Measurements from ENCODE around the gene DRAM2.

DRAM2 gene

DNA sequence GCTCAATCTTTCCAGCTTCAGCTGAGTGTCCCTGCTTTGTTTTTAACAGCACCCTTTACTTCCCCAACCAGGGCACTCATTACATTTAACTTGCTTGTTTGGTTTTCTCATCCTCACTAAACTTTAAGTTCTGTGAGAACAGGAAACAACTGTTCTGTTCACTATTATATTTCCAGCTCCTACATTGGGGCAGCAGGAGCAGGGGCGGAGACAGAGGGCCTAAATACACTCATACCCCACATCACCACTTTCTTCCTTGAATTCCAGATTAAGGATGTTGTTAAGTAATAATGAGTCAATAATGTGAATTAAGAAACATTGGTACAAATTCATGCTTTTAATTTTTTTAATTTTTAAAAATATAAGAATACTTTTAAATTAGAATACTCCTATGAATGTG lies 6.0 kb downstream of the DRAM2 start:
- no peak overlapping the region for H3K27ac ChIP-seq (replicated peaks; ENCODE audit: low read length)
- H3K18ac ChIP-seq (ENCODE audit: low read length): no peak overlapping the region
- H3K36me3 ChIP-seq (replicated peaks in 1 of 2; ENCODE audit: control insufficient read depth in 2 of 2, insufficient read depth in 2 of 2, low read length in 2 of 2): peaks cover 4 to 65% of the 10 kb centered on the region in 2 donors
- H2BK12ac ChIP-seq (ENCODE audit: low read length): no peak overlapping the region
- H3K79me1 ChIP-seq (ENCODE audit: low read depth, low read length): no peaks in the 10 kb centered on the region
- no peak for DNase-seq (ENCODE audit: low spot score)
- H2AK5ac ChIP-seq (ENCODE audit: low read depth, low read length): no peak overlapping the region
- H3K14ac ChIP-seq (ENCODE audit: low read length): no peak overlapping the region
- no peaks in the 10 kb centered on the region for H3K9me3 ChIP-seq (replicated peaks in 1 of 2; ENCODE audit: control insufficient read depth in 2 of 2, insufficient read depth in 1 of 2, low read depth in 1 of 2, low read length in 2 of 2)
- peaks cover 0 to 3% of the 10 kb centered on the region in 2 donors for H3K4me1 ChIP-seq (ENCODE audit: control insufficient read depth in 2 of 2, insufficient read depth in 1 of 2, low read depth in 1 of 2, low read length in 2 of 2)
- H3K4me2 ChIP-seq (ENCODE audit: insufficient read depth, low read length, poor library complexity, severe bottlenecking): no peak overlapping the region
- H3K9ac ChIP-seq (ENCODE audit: low read depth, low read length, poor library complexity): no peak overlapping the region
- no peak overlapping the region for H3K23ac ChIP-seq (ENCODE audit: low read depth, low read length, poor library complexity)
- H2BK120ac ChIP-seq (ENCODE audit: low read depth, low read length): no peak overlapping the region
- no peak overlapping the region for H2BK15ac ChIP-seq (ENCODE audit: low read length)
- no peak overlapping the region for H3K4ac ChIP-seq (ENCODE audit: low read length)
- no peak overlapping the region for H2AFZ ChIP-seq (ENCODE audit: low read length)
- WGBS, 2 donors (ENCODE audit: extremely low coverage in 2 of 2, insufficient read length in 2 of 2, insufficient replicate concordance in 1 of 2): no CpG with 5 or more reads among the region's 1 CpG
- no peak overlapping the region for H4K91ac ChIP-seq (ENCODE audit: low read depth, low read length, poor library complexity)
- no peak overlapping the region for H3K4me3 ChIP-seq (ENCODE audit: low read length in 2 of 2)
- no peaks in the 10 kb centered on the region for H3K27me3 ChIP-seq (ENCODE audit: control insufficient read depth in 3 of 3, insufficient read depth in 3 of 3, low read depth in 1 of 3, low read length in 3 of 3)
- no peak overlapping the region for H4K8ac ChIP-seq (ENCODE audit: low read depth, low read length)
- no peak overlapping the region for H2BK5ac ChIP-seq (ENCODE audit: low read length)

DNA sequence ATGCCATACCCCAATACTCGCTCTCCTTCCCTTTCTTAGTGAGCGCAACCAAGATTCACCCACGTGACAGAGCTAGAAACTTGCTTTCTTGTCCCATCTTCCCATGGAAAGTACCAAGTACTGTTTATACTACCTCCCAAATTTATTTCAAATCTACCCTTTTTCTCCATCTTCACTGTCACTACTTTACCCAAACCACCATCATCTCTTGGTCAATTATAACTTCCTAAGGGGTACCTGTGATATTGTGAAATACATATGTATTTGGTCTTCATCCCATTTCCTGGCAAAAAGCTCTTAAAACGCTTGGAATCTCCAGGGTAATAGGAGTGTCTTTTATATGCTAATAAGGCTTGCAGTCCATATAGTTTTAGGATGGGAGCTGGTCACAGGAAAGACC lies 8.2 kb downstream of the DRAM2 start:
- H3K4me3 ChIP-seq (ENCODE audit: low read length in 2 of 2): no peak overlapping the region
- no peak overlapping the region for H2BK15ac ChIP-seq (ENCODE audit: low read length)
- H3K14ac ChIP-seq (ENCODE audit: low read length): no peak overlapping the region
- H3K79me1 ChIP-seq (ENCODE audit: low read depth, low read length): no peaks in the 10 kb centered on the region
- peaks cover 6 to 74% of the 10 kb centered on the region in 2 donors for H3K36me3 ChIP-seq (replicated peaks in 1 of 2; ENCODE audit: control insufficient read depth in 2 of 2, insufficient read depth in 2 of 2, low read length in 2 of 2)
- no peak for DNase-seq (ENCODE audit: low spot score)
- no peak overlapping the region for H3K4me2 ChIP-seq (ENCODE audit: insufficient read depth, low read length, poor library complexity, severe bottlenecking)
- no peak overlapping the region for H3K23ac ChIP-seq (ENCODE audit: low read depth, low read length, poor library complexity)
- no peak overlapping the region for H2BK5ac ChIP-seq (ENCODE audit: low read length)
- H2AK5ac ChIP-seq (ENCODE audit: low read depth, low read length): no peak overlapping the region
- no peak overlapping the region for H2AFZ ChIP-seq (ENCODE audit: low read length)
- H3K27ac ChIP-seq (replicated peaks; ENCODE audit: low read length): no peak overlapping the region
- no peaks in the 10 kb centered on the region for H3K9me3 ChIP-seq (replicated peaks in 1 of 2; ENCODE audit: control insufficient read depth in 2 of 2, insufficient read depth in 1 of 2, low read depth in 1 of 2, low read length in 2 of 2)
- WGBS, 2 donors (ENCODE audit: extremely low coverage in 2 of 2, insufficient read length in 2 of 2, insufficient replicate concordance in 1 of 2): no CpG with 5 or more reads among the region's 4 CpGs
- no peak overlapping the region for H3K18ac ChIP-seq (ENCODE audit: low read length)
- H2BK120ac ChIP-seq (ENCODE audit: low read depth, low read length): no peak overlapping the region
- H4K91ac ChIP-seq (ENCODE audit: low read depth, low read length, poor library complexity): no peak overlapping the region
- no peak overlapping the region for H3K9ac ChIP-seq (ENCODE audit: low read depth, low read length, poor library complexity)
- H3K27me3 ChIP-seq (ENCODE audit: control insufficient read depth in 3 of 3, insufficient read depth in 3 of 3, low read depth in 1 of 3, low read length in 3 of 3): no peaks in the 10 kb centered on the region
- H3K4ac ChIP-seq (ENCODE audit: low read length): no peak overlapping the region
- no peak overlapping the region for H2BK12ac ChIP-seq (ENCODE audit: low read length)
- no peaks in the 10 kb centered on the region for H3K4me1 ChIP-seq (ENCODE audit: control insufficient read depth in 2 of 2, insufficient read depth in 1 of 2, low read depth in 1 of 2, low read length in 2 of 2)
- no peak overlapping the region for H4K8ac ChIP-seq (ENCODE audit: low read depth, low read length)

DNA sequence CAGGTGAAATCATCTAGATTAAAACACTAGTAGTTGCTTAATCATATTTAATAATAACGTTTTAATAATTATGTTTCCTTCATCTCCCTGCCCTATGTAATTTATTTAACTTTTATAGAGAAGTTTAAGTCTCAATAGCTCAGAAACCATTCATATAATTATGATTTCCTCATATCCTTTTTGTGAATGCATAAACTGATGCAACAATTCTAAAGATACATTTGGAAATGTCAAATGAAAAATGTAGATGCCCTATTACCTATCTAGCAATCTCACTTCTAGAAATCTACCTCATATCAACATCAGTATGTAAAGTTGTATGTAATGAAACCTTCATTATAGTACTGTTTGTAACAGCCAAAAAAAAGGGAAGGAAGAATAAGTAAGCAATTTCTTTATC lies 10.5 kb downstream of the DRAM2 start:
- no peaks in the 10 kb centered on the region for H3K9me3 ChIP-seq (replicated peaks in 1 of 2; ENCODE audit: control insufficient read depth in 2 of 2, insufficient read depth in 1 of 2, low read depth in 1 of 2, low read length in 2 of 2)
- H2AFZ ChIP-seq (ENCODE audit: low read length): no peak overlapping the region
- no peak overlapping the region for H2AK5ac ChIP-seq (ENCODE audit: low read depth, low read length)
- no peak overlapping the region for H2BK12ac ChIP-seq (ENCODE audit: low read length)
- no peak overlapping the region for H2BK120ac ChIP-seq (ENCODE audit: low read depth, low read length)
- H3K23ac ChIP-seq (ENCODE audit: low read depth, low read length, poor library complexity): no peak overlapping the region
- no peak overlapping the region for H4K8ac ChIP-seq (ENCODE audit: low read depth, low read length)
- H3K18ac ChIP-seq (ENCODE audit: low read length): no peak overlapping the region
- no CpG with 5 or more reads among the region's 1 CpG for WGBS, 2 donors (ENCODE audit: extremely low coverage in 2 of 2, insufficient read length in 2 of 2, insufficient replicate concordance in 1 of 2)
- H3K9ac ChIP-seq (ENCODE audit: low read depth, low read length, poor library complexity): no peak overlapping the region
- H4K91ac ChIP-seq (ENCODE audit: low read depth, low read length, poor library complexity): no peak overlapping the region
- no peak overlapping the region for H3K4ac ChIP-seq (ENCODE audit: low read length)
- no peak overlapping the region for H2BK15ac ChIP-seq (ENCODE audit: low read length)
- H3K79me1 ChIP-seq (ENCODE audit: low read depth, low read length): no peaks in the 10 kb centered on the region
- no peak overlapping the region for H3K4me3 ChIP-seq (ENCODE audit: low read length in 2 of 2)
- H3K14ac ChIP-seq (ENCODE audit: low read length): no peak overlapping the region
- H3K4me1 ChIP-seq (ENCODE audit: control insufficient read depth in 2 of 2, insufficient read depth in 1 of 2, low read depth in 1 of 2, low read length in 2 of 2): no peaks in the 10 kb centered on the region
- H3K27me3 ChIP-seq (ENCODE audit: control insufficient read depth in 3 of 3, insufficient read depth in 3 of 3, low read depth in 1 of 3, low read length in 3 of 3): no peaks in the 10 kb centered on the region
- peaks cover 8 to 79% of the 10 kb centered on the region in 2 donors for H3K36me3 ChIP-seq (replicated peaks in 1 of 2; ENCODE audit: control insufficient read depth in 2 of 2, insufficient read depth in 2 of 2, low read length in 2 of 2)
- no peak overlapping the region for H3K27ac ChIP-seq (replicated peaks; ENCODE audit: low read length)
- H2BK5ac ChIP-seq (ENCODE audit: low read length): no peak overlapping the region
- DNase-seq (ENCODE audit: low spot score): no peak
- H3K4me2 ChIP-seq (ENCODE audit: insufficient read depth, low read length, poor library complexity, severe bottlenecking): no peak overlapping the region

DNA sequence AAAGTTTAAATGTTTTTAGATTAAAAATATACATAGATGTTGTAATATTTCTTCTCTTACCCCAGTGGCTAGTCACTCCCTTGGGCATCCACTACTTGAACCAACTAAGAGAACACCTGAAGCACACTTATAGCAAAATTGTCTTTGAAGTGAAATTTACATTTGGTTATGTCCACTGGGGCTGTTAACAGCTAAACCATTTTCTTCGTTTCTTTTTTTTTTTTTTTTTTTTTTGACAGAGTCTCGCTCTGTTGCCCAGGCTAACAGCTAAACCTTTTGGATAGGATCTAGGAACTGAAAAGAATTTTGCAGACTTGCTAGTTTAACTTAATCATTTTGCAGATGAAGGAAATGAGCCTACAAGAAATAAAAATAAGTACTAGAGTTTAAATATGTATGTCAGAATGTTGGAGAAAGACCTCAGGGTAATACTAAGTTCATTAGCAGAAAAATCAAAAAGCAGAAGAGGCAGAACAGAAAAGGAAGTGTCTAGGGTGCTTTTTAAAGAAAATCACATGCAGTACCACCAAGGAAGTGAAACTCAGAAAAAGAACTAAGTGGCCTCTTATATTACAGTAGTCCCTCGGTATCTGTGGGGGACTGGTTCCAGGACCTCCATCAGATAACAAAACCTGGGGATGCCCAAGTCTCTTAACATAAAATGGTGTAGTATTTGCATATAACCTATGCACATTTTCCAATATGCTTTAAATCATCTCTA lies 11.8 kb downstream of the DRAM2 start:
- Histone ChIP-seq H3K4me2 (ENCODE audit: insufficient read depth, low read length, poor library complexity, severe bottlenecking) (no peak overlapping the region), H2BK12ac (ENCODE audit: low read length) (no peak overlapping the region), H3K23ac (ENCODE audit: low read depth, low read length, poor library complexity) (no peak overlapping the region), H3K18ac (ENCODE audit: low read length) (no peak overlapping the region), H3K9ac (ENCODE audit: low read depth, low read length, poor library complexity) (no peak overlapping the region), H3K4me3 (ENCODE audit: low read length in 2 of 2) (no peak overlapping the region), H3K27ac (replicated peaks; ENCODE audit: low read length) (no peak overlapping the region), H2BK5ac (ENCODE audit: low read length) (no peak overlapping the region), H3K9me3 (replicated peaks in 1 of 2; ENCODE audit: control insufficient read depth in 2 of 2, insufficient read depth in 1 of 2, low read depth in 1 of 2, low read length in 2 of 2) (no peaks in the 10 kb centered on the region), H2BK120ac (ENCODE audit: low read depth, low read length) (no peak overlapping the region), H3K14ac (ENCODE audit: low read length) (no peak overlapping the region), H2AFZ (ENCODE audit: low read length) (no peak overlapping the region), H3K79me1 (ENCODE audit: low read depth, low read length) (no peaks in the 10 kb centered on the region), H3K4me1 (ENCODE audit: control insufficient read depth in 2 of 2, insufficient read depth in 1 of 2, low read depth in 1 of 2, low read length in 2 of 2) (peaks cover 0 to 6% of the 10 kb centered on the region in 2 donors), H3K4ac (ENCODE audit: low read length) (no peak overlapping the region), H3K36me3 (replicated peaks in 1 of 2; ENCODE audit: control insufficient read depth in 2 of 2, insufficient read depth in 2 of 2, low read length in 2 of 2) (peaks cover 8 to 85% of the 10 kb centered on the region in 2 donors), H2BK15ac (ENCODE audit: low read length) (no peak overlapping the region), H3K27me3 (ENCODE audit: control insufficient read depth in 3 of 3, insufficient read depth in 3 of 3, low read depth in 1 of 3, low read length in 3 of 3) (no peaks in the 10 kb centered on the region), H4K91ac (ENCODE audit: low read depth, low read length, poor library complexity) (no peak overlapping the region), H2AK5ac (ENCODE audit: low read depth, low read length) (no peak overlapping the region), H4K8ac (ENCODE audit: low read depth, low read length) (no peak overlapping the region)
- WGBS, 2 donors (ENCODE audit: extremely low coverage in 2 of 2, insufficient read length in 2 of 2, insufficient replicate concordance in 1 of 2): no CpG with 5 or more reads among the region's 3 CpGs
- DNase-seq (ENCODE audit: low spot score): no peak

All from neuronal stem cell (in vitro differentiated cells).